Kidney glomerular epithelial cell (primary cell): ENCODE measurements around the gene PYM1.

Source experiments
- DNase-seq: peaks from one replicate; lab custom pipeline; 2025; lab: John Stamatoyannopoulos, UW

Gene PYM1

GRCh38 chr12:55927588-55928502 lies at the start of gene PYM1:
Gene PYM1 (minus strand): TSS chr12:55927894. CDS start chr12:55927761, 133 bp downstream.
- peak; percentile 44 for DNase-seq

GRCh38 chr12:55974308-55974730 lies 46.6 kb upstream of the PYM1 start:
- DNase-seq: peak; percentile 18

GRCh38 chr12:55973599-55974307 lies 46.1 kb upstream of the PYM1 start, which contains the start of gene RAB5B:
Gene RAB5B (plus strand): TSS chr12:55974078. CDS start chr12:55986961, 12,883 bp downstream.
- peak; percentile 100 for DNase-seq

- DNase-seq: no peak
Observed at GRCh38 chr12:55972911-55973598, 45.4 kb upstream of the PYM1 start.

- no peak for DNase-seq
Observed at GRCh38 chr12:55972456-55972855, 44.8 kb upstream of the PYM1 start.

GRCh38 chr12:55972042-55972441 lies 44.3 kb upstream of the PYM1 start:
- DNase-seq: peak; percentile 42

GRCh38 chr12:55970775-55971174 lies 43.1 kb upstream of the PYM1 start:
- DNase-seq: no peak

- DNase-seq: no peak
Observed at GRCh38 chr12:55969356-55969755, 41.7 kb upstream of the PYM1 start.

- DNase-seq: peak; percentile 76
Observed at GRCh38 chr12:55966408-55967281, 39.0 kb upstream of the PYM1 start, which contains the start of gene CDK2. Gene CDK2 (plus strand): TSS chr12:55966830. CDS start chr12:55967009, 179 bp downstream.

- DNase-seq: no peak
Observed at GRCh38 chr12:55965941-55966407, 38.3 kb upstream of the PYM1 start, which contains the start of gene PMEL. Gene PMEL (minus strand): TSS chr12:55966042. CDS start chr12:55966011, 31 bp downstream.

- DNase-seq: no peak
Observed at GRCh38 chr12:55965240-55965639, 37.5 kb upstream of the PYM1 start.

- no peak for DNase-seq
Observed at GRCh38 chr12:55963760-55964159, 36.1 kb upstream of the PYM1 start.

- DNase-seq: no peak
Observed at GRCh38 chr12:55957106-55957859, 29.6 kb upstream of the PYM1 start.

GRCh38 chr12:55955800-55956508 lies 28.3 kb upstream of the PYM1 start:
- peak; percentile 83 for DNase-seq

- DNase-seq: no peak
Observed at GRCh38 chr12:55955344-55955743, 27.6 kb upstream of the PYM1 start.

GRCh38 chr12:55946553-55946952 lies 18.9 kb upstream of the PYM1 start:
- no peak for DNase-seq

- DNase-seq: no peak
Observed at GRCh38 chr12:55942577-55943136, 15.0 kb upstream of the PYM1 start.

- no peak for DNase-seq
Observed at GRCh38 chr12:55942055-55942454, 14.4 kb upstream of the PYM1 start.

GRCh38 chr12:55940065-55940732 lies 12.5 kb upstream of the PYM1 start:
- DNase-seq: peak; percentile 69
